HFF-Myc (cell line): ENCODE measurements around the gene SLU7.

ENCODE experiments used
- DNase-seq: peaks from one replicate; pipeline ENCODE4 v3.0.0-alpha.2; 2011; ENCODE audit warnings: low read depth; ENCODE audit errors: extremely low read depth
- H3K4me3 ChIP-seq: replicated peaks from 2 replicates; pipeline ENCODE4 v1.5.1; 2011; ENCODE audit warnings: low read depth, mild to moderate bottlenecking, control low read depth, low read length
- CTCF ChIP-seq: IDR thresholded peaks from 2 replicates; pipeline ENCODE4 v1.5.1; 2012; ENCODE audit warnings: mild to moderate bottlenecking, low read depth, low read length, control low read depth; ENCODE audit errors: missing control alignments

Gene SLU7

GRCh38 chr5:160354666-160355065, 64.2 kb downstream of the SLU7 start:
- no peak for TF ChIP-seq CTCF
- no peak for DNase-seq
- H3K4me3 ChIP-seq: no peak overlapping the region

GRCh38 chr5:160353379-160353778, 65.5 kb downstream of the SLU7 start:
- no peak overlapping the region for H3K4me3 ChIP-seq
- DNase-seq: no peak
- TF ChIP-seq CTCF: no peak

- no peak for DNase-seq
- no peak for TF ChIP-seq CTCF
These were observed 66.6 kb downstream of the SLU7 start for GRCh38 chr5:160352308-160352707.

More at GRCh38 chr5:160352308-160352707, 66.6 kb downstream of the SLU7 start:
- no peak overlapping the region for H3K4me3 ChIP-seq
